ENCODE results near the gene RAC3.

Gene RAC3

DNA sequence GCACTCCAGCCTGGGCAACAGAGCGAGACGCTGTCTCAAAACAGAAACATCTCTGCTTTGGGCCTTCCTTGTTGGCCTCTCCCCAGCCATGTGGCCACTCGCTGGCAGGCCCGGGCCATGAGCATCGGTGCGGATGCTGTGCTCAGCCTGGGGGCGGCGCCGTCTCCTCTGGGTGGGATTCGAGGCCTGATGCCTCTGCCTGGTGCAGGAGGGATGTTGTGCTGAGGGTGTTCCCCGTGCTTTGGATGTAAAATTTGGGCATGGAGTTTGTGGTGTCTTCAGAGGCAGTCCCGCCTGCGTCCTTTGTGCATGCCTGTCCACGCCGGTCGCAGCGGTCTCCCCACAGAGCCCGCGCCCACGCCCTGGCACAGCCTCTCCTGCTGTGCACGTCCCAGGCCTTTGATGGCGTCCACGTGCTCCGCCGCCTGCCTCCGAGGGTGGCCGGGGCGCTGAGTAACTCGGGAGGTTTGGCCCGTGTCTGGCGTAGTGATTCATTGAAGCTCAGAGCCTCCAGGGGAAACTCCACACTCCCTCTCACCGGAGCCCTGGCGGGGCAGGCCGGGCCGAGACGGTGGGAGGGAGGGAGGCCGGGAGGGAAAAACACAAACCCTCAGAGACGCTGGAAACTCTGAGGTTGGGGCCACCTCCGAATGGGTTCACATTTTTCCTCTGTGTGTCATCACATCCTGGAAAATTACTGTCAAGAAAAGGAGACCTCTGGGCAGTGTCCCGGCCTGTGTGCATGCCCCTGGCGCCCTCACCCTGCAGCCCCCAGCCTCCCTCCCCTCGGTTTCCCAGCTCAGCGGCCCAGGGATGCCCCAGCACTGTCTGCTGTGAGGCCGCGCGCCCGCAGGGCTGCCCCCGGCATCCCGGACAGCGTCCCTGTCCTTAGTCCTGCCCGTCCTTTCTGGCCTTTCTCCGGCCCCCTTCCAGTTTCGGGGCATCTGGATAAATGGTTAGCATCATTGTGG lies 27.8 kb upstream of the RAC3 start:
- H3K4me3 Mint-ChIP-seq = peak overlapping the region in 1 of 3 experiments; percentile 28
- H3K4me1 Mint-ChIP-seq = peaks cover 29% of the 10 kb centered on the region
- TF ChIP-seq CTCF (IDR thresholded peaks at IDR 0.05; ENCODE audit: unreplicated experiment in 3 of 3) = no peak
- no peaks in the 10 kb centered on the region for H3K27me3 Mint-ChIP-seq (ENCODE audit: low read depth)
- peak overlapping the region in 2 of 3 experiments; percentile 45 to 46 for H3K27ac Mint-ChIP-seq
- H3K9me3 Mint-ChIP-seq = no peaks in the 10 kb centered on the region
- no peaks in the 10 kb centered on the region for H3K36me3 Mint-ChIP-seq (ENCODE audit: low read depth)

DNA sequence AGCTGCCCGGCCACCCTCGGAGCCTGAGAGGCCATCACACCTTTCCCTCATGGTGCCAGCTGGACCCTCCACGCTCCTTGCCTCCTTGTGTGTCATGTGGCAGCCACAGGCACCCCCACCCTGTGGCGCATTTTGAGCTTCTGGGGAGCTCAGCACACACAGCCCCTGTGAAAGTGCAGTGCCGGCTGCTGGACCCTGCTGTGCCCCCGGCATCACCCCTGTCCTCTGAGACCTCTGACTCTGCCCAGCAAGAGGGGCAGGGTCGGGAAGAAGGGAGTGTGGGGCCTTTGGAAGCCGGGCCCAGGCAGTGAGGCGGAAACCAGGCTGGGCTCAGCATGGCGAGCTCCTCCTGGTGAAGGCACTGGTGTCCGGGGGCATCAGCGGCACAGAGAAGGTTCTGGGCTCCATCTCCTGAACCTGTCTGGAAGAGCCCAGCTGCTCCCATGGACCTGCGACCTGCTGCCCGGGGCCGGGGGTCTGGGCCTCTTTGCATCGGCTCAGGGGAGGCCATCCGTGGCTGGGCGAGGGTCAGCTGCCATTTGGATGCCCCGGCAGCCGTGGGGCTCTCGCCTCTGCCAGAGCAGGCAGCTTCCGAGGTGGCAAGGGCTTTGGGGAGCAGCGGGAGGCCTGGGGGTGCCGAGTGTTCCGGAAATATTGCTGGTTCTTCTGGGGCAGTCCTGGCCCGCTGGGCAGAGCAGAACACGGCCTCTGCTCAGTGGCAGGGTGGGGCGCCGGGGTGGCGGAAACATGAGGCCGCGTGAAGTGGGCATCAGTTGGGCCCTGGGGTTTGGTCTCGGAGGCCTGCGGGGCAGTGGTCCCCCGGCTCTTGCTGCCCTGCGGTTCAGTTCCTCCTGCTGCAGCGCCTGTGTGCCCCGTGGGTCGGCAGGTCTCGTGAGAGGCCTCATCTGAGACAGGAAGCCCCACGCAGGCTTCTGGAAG lies 26.7 kb upstream of the RAC3 start:
- Mint-ChIP-seq H3K36me3 (ENCODE audit: low read depth) (no peaks in the 10 kb centered on the region), H3K4me3 (no peak overlapping the region), H3K27me3 (ENCODE audit: low read depth) (no peaks in the 10 kb centered on the region), H3K4me1 (peaks cover 27% of the 10 kb centered on the region), H3K27ac (no peak overlapping the region), H3K9me3 (no peaks in the 10 kb centered on the region)
- TF ChIP-seq CTCF (IDR thresholded peaks at IDR 0.05; ENCODE audit: unreplicated experiment in 3 of 3) = no peak

DNA sequence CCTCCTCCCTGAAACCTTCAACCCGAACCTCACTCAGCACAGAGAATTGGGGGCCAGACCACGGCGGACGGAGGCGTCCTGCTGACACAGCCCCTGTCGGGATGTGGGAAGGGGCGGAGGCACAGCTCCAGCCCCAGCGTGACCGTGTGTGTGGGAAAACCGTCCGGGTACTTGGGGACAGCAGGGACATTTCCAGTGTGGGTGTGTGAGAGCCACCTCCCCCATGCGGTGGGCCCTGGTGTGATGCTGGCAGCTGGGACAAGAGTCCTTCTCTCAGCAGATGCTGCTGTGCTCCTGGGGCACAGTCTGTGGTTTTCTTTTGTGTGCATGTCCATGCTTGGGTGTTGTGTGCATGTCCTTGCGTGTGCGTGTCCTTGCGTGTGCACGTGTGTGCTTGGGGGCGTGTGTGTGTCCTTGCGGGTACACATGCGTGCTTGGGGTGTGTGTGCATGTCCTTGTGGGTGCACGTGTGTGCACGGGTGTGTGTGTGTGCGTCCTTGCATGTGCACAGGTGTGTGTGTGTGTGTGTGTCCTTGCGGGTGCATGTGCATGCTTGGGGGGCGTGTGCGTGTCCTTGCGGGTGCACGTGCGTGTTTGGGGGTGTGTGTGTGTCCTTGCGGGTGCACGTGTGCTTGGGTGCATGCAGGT lies 25.7 kb upstream of the RAC3 start:
- Mint-ChIP-seq H3K36me3 (ENCODE audit: low read depth) (no peaks in the 10 kb centered on the region), H3K27ac (peak overlapping the region in 2 of 3 experiments; percentile 75 to 86), H3K27me3 (ENCODE audit: low read depth) (no peaks in the 10 kb centered on the region), H3K4me3 (peak overlapping the region in 2 of 3 experiments; percentile 4 to 39), H3K4me1 (peaks cover 18% of the 10 kb centered on the region), H3K9me3 (no peaks in the 10 kb centered on the region)
- no peak for TF ChIP-seq CTCF (IDR thresholded peaks at IDR 0.05; ENCODE audit: unreplicated experiment in 3 of 3)

DNA sequence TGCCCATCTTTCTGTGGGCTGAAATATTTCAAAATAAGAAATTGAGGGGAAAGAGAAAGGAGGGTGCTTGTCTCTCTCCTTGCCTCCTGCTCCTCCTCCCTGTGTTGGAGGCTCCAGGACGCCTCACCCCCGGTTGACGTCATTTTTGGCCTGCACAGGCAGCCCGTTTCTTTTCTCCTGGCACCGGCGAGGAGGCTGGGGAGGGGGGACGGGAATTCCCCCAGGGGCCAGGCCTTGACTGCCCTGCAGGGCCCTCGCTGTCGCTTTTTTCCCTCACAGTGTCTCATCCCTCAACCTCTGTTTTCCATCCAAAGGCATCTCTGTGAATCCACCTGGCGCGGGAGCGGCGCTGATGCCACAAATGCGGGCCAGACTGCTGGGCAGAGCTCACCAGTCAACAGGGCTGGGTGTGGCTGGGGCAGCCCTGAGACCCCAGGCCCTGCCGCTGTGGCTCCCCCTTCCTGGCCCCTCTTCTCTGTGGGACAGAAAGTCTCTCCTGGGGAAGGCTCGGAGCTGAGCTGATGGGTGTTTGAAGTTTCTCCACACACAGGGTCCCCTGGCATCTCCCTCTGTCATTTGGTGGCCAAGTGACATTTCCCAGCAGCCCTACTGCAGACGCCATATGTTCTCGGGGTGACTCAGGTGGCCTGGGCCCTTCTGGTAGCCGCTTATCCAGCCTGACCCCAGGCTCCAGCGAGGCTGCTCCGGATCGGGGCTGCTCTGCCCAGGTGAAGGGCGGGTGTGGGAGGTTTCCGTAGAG lies 24.8 kb upstream of the RAC3 start:
- H3K27ac Mint-ChIP-seq = peak overlapping the region in 2 of 3 experiments; percentile 75 to 86
- no peaks in the 10 kb centered on the region for H3K27me3 Mint-ChIP-seq (ENCODE audit: low read depth)
- no peaks in the 10 kb centered on the region for H3K9me3 Mint-ChIP-seq
- H3K4me3 Mint-ChIP-seq = peak overlapping the region in 2 of 3 experiments; percentile 4 to 39
- H3K36me3 Mint-ChIP-seq (ENCODE audit: low read depth) = no peaks in the 10 kb centered on the region
- TF ChIP-seq CTCF (IDR thresholded peaks at IDR 0.05; ENCODE audit: unreplicated experiment in 3 of 3) = no peak
- peaks cover 18% of the 10 kb centered on the region for H3K4me1 Mint-ChIP-seq

- Mint-ChIP-seq H3K9me3 (no peaks in the 10 kb centered on the region), H3K4me1 (peaks cover 18% of the 10 kb centered on the region), H3K4me3 (no peak overlapping the region), H3K27ac (no peak overlapping the region), H3K36me3 (ENCODE audit: low read depth) (no peaks in the 10 kb centered on the region), H3K27me3 (ENCODE audit: low read depth) (no peaks in the 10 kb centered on the region)
- TF ChIP-seq CTCF (IDR thresholded peaks at IDR 0.05; ENCODE audit: unreplicated experiment in 3 of 3) = no peak
Observed at GRCh38 chr17:82007228-82007494, 24.3 kb upstream of the RAC3 start.
